ENCODE measurements around the gene GALM. TPM values are rescaled to one million over a fixed set of nuclear protein-coding genes. Genes with fewer than 3 reads are reported as not detected.

GALM gene
- total and polyA plus RNA-seq, 2 of the 13 experiments (the other 11 are each of a cell fraction or from before 2014, with no cell fraction given), result 65.5 to 90.0 TPM

DNA sequence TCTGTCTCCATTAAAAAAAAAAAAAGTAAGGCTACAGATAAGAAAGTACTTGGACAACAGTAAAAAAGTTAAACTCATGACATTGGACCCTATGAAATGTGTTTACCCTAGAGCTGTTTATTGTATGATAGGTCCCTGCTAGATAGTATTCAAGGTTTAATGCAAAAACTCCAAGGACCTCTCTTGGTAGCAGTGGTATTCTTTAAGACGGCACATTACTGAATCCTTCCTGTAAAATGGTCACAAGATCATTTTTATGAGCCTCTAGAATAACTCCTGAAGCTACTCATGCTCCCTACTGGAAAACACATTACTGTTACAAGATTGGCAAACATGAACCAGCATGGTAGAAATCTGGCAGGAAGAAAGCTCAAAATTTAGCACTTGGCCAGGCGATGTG is 38.8 kb downstream of the GALM start:
- DNase-seq (ENCODE audit: low spot score), result no peak
- in situ Hi-C loops (cut with HindIII; ENCODE audit: extremely low pct_ligation_motif_present, low pct_unique_long_range_greater_than_20kb), result no loop called here
- H3K27me3 ChIP-seq (ENCODE audit: control insufficient read depth in 1 of 2, insufficient read depth in 2 of 2, low read length in 2 of 2), result no peaks in the 10 kb centered on the region
- BruUV-seq (replicated peaks), result no TSS peak
- H3K4me2 ChIP-seq (ENCODE audit: low read depth, low read length), result no peak overlapping the region
- 97% methylated on average over 2 of the region's 2 CpGs for WGBS (ENCODE audit: low lambda C conversion rate)
- peaks cover 30% of the 10 kb centered on the region for H3K79me2 ChIP-seq (ENCODE audit: insufficient read depth, low read length)
- H4K20me1 ChIP-seq (ENCODE audit: insufficient read depth, low read length), result 0 out of 2 replicates have a peak, but pooled peaks cover 2% of the 10 kb centered on the region
- no peak overlapping the region for H3K9ac ChIP-seq (ENCODE audit: insufficient read depth, low read depth, low read length)
- ATAC-seq, result no peak
- no peak overlapping the region for H2AFZ ChIP-seq (ENCODE audit: low read length)
- no peak for FAIRE-seq
- no peak overlapping the region for H3K27ac ChIP-seq (ENCODE audit: extremely low read length, insufficient read depth, low read length)
- POLR2A ChIA-PET, result no interaction called here
- H3K4me3 ChIP-seq (replicated peaks in 1 of 3; ENCODE audit: insufficient read depth in 1 of 3, low read depth in 2 of 3, low read length in 3 of 3), result no peak overlapping the region
- no peaks in the 10 kb centered on the region for H3K9me3 ChIP-seq (ENCODE audit: low read length)
- intact Hi-C loops (cut with micrococcal nuclease; ENCODE audit: unreplicated experiment), result no loop called here
- peaks cover 12 to 58% of the 10 kb centered on the region in 2 experiments; a peak in 4 of 5 replicates for H3K36me3 ChIP-seq (replicated peaks in 1 of 2; ENCODE audit: control insufficient read depth in 1 of 2, insufficient read depth in 2 of 2, low read length in 2 of 2)
- TF ChIP-seq U2AF1 (optimal IDR thresholded peaks at IDR 0.05; ENCODE audit: low read depth, low read length) (no peak), ZNF558 (CRISPR knock-in tag; IDR thresholded peaks at IDR 0.05; ENCODE audit: borderline replicate concordance) (no peak), PHF20 (CRISPR knock-in tag; IDR thresholded peaks at IDR 0.05) (no peak), RORA (CRISPR knock-in tag; IDR thresholded peaks at IDR 0.05) (no peak), ZNF790 (CRISPR knock-in tag; IDR thresholded peaks at IDR 0.05; ENCODE audit: borderline replicate concordance) (no peak), HMGA1 (CRISPR knock-in tag; conservative IDR thresholded peaks at IDR 0.05) (no peak), NR2F6 (IDR thresholded peaks at IDR 0.05) (no peak), NR2F6 (CRISPR knock-in tag; IDR thresholded peaks at IDR 0.05) (no peak), ZNF33A (CRISPR knock-in tag; IDR thresholded peaks at IDR 0.05; ENCODE audit: borderline replicate concordance) (no peak), ZNF546 (CRISPR knock-in tag; conservative IDR thresholded peaks at IDR 0.05) (no peak), ZNF777 (CRISPR knock-in tag; IDR thresholded peaks at IDR 0.05) (no peak)
- TF ChIP-seq, protein P1, sequence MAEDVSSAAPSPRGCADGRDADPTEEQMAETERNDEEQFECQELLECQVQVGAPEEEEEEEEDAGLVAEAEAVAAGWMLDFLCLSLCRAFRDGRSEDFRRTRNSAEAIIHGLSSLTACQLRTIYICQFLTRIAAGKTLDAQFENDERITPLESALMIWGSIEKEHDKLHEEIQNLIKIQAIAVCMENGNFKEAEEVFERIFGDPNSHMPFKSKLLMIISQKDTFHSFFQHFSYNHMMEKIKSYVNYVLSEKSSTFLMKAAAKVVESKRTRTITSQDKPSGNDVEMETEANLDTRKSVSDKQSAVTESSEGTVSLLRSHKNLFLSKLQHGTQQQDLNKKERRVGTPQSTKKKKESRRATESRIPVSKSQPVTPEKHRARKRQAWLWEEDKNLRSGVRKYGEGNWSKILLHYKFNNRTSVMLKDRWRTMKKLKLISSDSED (CRISPR knock-in tag; IDR thresholded peaks at IDR 0.05), result no peak
- TF ChIP-seq, protein P2, sequence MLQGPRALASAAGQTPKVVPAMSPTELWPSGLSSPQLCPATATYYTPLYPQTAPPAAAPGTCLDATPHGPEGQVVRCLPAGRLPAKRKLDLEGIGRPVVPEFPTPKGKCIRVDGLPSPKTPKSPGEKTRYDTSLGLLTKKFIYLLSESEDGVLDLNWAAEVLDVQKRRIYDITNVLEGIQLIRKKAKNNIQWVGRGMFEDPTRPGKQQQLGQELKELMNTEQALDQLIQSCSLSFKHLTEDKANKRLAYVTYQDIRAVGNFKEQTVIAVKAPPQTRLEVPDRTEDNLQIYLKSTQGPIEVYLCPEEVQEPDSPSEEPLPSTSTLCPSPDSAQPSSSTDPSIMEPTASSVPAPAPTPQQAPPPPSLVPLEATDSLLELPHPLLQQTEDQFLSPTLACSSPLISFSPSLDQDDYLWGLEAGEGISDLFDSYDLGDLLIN (CRISPR knock-in tag; IDR thresholded peaks at IDR 0.05; ENCODE audit: borderline replicate concordance), result no peak
- CTCF ChIA-PET (ENCODE audit: low intra/inter-chr PET ratio, low total read pairs), result no interaction called here
- peaks cover 10% of the 10 kb centered on the region for H3K4me1 ChIP-seq (ENCODE audit: insufficient read depth, low read length)

All from HepG2 (cell line).